Measurements from ENCODE around the gene ATP2A2.
A peak's percentile ranks its signal among the peaks of the same experiment; 100 is the strongest.

ATP2A2 gene

GRCh38 chr12:110244372-110244771 lies 36.7 kb upstream of the ATP2A2 start:
- no peak overlapping the region for H3K4me3 ChIP-seq (ENCODE audit: low read length)
- no peak for TF ChIP-seq CTCF (IDR thresholded peaks at IDR 0.05; ENCODE audit: insufficient read depth, low read depth, low read length, missing control alignments)
- DNase-seq (ENCODE audit: low read depth) = no peak

- no peak overlapping the region for H3K4me3 ChIP-seq (ENCODE audit: low read length)
- no peak for DNase-seq (ENCODE audit: low read depth)
Measured at GRCh38 chr12:110244829-110245228, 36.2 kb upstream of the ATP2A2 start.

GRCh38 chr12:110245369-110245772 lies 35.7 kb upstream of the ATP2A2 start:
- no peak overlapping the region for H3K4me3 ChIP-seq (ENCODE audit: low read length)
- peak; percentile 30 for TF ChIP-seq CTCF (IDR thresholded peaks at IDR 0.05; ENCODE audit: insufficient read depth, low read depth, low read length, missing control alignments)
- DNase-seq (ENCODE audit: low read depth) = peak; percentile 37

More at GRCh38 chr12:110244829-110245228, 36.2 kb upstream of the ATP2A2 start:
- TF ChIP-seq CTCF (IDR thresholded peaks at IDR 0.05; ENCODE audit: insufficient read depth, low read depth, low read length, missing control alignments) = no peak

GRCh38 chr12:110246636-110247339 lies 34.3 kb upstream of the ATP2A2 start:
- TF ChIP-seq CTCF (IDR thresholded peaks at IDR 0.05; ENCODE audit: insufficient read depth, low read depth, low read length, missing control alignments) = no peak
- peak; percentile 73 for DNase-seq (ENCODE audit: low read depth)
- H3K4me3 ChIP-seq (ENCODE audit: low read length) = peak overlapping the region; percentile 15

GRCh38 chr12:110247340-110248095 lies 33.5 kb upstream of the ATP2A2 start:
- H3K4me3 ChIP-seq (ENCODE audit: low read length) = peak overlapping the region; percentile 15
- no peak for TF ChIP-seq CTCF (IDR thresholded peaks at IDR 0.05; ENCODE audit: insufficient read depth, low read depth, low read length, missing control alignments)
- DNase-seq (ENCODE audit: low read depth) = peak; percentile 99

- no peak for DNase-seq (ENCODE audit: low read depth)
- TF ChIP-seq CTCF (IDR thresholded peaks at IDR 0.05; ENCODE audit: insufficient read depth, low read depth, low read length, missing control alignments) = no peak
- no peak overlapping the region for H3K4me3 ChIP-seq (ENCODE audit: low read length)
Measured at GRCh38 chr12:110248096-110248447, 33.0 kb upstream of the ATP2A2 start.
